LNCAP (cell line): ENCODE data around the gene DGKB.

ENCODE experiments used
- TF ChIP-seq, protein P1 (sequence below): fragments of 450-650 bp; IDR thresholded peaks from 2 replicates; pipeline ENCODE4 v1.5.1; 2017; ENCODE audit warnings: mild to moderate bottlenecking

Gene DGKB

DNA sequence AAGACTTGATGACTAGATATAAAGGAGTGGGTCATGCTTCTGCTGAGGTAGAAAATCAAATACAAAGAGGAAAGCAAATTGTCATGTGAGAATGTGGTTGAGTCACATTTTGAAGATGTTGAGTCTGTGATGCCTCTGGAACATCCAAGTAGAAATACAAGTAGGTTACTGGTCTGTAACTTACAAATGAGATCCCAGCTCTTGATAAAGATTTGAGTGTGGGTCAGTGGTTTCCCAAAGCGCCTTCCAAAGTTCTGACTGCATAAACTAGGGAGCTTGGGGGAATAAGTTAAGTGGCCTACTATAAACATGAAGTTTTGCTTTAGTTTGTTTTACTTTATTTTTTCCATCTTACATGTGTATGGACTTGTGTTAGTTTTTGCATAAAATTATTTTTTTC lies 768.8 kb downstream of the DGKB start:
- TF ChIP-seq, protein P1, sequence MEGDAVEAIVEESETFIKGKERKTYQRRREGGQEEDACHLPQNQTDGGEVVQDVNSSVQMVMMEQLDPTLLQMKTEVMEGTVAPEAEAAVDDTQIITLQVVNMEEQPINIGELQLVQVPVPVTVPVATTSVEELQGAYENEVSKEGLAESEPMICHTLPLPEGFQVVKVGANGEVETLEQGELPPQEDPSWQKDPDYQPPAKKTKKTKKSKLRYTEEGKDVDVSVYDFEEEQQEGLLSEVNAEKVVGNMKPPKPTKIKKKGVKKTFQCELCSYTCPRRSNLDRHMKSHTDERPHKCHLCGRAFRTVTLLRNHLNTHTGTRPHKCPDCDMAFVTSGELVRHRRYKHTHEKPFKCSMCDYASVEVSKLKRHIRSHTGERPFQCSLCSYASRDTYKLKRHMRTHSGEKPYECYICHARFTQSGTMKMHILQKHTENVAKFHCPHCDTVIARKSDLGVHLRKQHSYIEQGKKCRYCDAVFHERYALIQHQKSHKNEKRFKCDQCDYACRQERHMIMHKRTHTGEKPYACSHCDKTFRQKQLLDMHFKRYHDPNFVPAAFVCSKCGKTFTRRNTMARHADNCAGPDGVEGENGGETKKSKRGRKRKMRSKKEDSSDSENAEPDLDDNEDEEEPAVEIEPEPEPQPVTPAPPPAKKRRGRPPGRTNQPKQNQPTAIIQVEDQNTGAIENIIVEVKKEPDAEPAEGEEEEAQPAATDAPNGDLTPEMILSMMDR, result no peak

DNA sequence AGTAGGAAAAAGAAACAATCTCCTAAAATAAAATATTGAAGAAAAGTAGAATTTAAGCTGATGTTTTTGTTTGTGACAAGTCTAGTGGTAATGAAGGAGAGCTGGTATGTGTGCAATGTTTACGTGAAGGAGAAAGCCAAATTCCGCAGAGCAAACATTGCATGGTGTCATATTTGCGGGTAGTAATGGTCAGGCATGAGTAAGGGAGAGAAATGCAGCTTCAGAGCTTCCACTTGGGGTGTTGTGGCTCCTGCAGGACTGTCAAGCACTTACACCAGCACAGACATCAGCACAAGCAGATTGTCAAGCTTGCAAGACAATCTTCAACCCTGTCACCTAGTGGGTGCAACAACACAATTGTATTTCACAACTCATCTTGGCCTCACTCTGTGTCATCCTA lies 776.6 kb downstream of the DGKB start:
- TF ChIP-seq, protein P1, result no peak

DNA sequence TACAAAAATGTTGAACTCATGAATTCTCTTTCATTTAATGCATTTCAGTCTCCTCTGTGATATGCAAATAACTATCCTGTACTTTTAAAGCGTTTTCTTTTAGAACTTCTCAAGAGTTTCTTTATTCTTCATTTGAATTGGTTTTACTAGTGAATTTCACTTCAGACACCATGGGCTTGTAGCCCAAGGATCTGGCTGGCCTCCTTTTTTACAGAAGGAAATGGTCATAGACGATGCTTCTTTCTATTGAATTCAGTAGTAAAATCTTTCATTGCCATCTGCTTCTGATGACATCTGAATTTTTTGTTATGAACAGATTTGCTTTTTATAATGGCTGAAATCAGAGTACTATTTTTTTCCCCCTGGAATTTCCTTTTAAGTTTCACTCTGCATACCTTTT lies 777.8 kb downstream of the DGKB start:
- TF ChIP-seq, protein P1, result no peak

DNA sequence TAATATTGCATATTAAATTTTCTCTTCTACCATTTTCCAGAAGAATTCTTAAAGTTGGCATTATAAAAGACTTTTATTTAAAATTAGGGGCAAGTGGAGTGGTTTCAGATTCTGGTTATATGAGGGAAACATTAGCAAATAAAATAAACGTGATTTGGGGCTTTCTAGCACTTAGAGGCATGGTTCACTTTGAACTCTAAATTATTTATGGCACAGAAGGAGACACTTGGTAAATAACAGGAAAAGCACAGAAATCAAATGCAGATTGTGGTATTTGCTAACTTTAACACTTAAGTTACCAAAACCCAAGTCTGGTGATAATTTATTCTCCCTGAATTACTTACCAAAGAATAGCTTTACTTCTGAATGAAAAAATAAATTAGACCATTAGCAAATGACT lies 778.6 kb downstream of the DGKB start:
- TF ChIP-seq, protein P1, result no peak

DNA sequence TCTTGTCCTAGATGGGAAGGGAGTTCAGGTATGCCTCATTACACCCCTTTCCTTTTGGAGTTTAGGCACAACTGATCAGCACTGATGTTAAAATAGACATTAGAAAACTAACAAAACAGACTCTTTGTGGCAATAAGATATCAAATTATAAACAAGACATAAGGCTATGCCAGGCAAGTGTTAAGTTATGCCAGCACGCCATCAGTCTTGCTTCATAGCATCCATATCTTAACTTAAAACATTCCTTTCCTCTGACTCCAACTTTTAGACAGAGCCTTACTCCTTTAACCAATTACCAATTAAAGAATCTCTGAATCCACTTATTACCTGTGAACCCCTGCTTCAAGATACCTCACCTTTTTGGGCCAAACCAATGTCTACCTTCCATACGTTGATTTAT lies 786.9 kb downstream of the DGKB start:
- TF ChIP-seq, protein P1, result no peak

DNA sequence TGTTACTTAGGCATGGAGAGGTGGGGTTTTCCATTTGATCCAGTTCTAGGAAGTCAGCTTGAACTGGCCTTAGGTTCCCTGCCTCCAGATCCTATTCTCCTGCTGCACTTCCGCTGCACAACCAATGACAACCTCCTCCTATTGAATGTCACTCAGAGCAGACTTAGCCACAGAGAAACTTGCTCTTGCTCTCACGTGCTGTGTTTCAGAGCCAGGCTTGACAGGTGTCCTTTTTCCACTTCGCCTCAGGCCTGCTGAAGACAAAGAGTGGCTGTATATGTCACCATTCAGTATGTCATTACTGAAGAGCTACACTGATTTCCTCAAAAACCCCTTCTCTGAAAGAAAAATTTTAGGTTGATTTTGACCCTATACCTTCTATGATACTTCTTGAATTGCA lies 797.7 kb downstream of the DGKB start:
- TF ChIP-seq, protein P1, result no peak

DNA sequence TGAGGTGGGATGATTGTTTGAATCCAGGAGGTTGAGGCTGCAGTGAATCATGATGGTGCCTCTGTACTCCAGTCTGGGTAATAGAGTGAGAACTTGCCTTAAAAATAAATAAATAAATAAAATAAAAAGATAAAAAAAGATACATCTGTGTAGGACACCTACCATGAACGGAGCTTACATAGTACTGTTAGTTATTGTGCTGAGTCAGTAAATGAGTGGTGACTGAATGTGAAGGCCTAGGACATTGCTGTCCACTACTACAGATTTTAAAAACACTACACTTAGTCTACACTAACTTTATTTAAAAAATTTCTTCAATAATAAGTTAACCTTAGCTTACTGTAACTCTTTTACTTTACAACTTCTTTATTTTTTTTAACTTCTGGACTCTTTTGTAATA lies 806.4 kb downstream of the DGKB start:
- TF ChIP-seq, protein P1, result no peak

DNA sequence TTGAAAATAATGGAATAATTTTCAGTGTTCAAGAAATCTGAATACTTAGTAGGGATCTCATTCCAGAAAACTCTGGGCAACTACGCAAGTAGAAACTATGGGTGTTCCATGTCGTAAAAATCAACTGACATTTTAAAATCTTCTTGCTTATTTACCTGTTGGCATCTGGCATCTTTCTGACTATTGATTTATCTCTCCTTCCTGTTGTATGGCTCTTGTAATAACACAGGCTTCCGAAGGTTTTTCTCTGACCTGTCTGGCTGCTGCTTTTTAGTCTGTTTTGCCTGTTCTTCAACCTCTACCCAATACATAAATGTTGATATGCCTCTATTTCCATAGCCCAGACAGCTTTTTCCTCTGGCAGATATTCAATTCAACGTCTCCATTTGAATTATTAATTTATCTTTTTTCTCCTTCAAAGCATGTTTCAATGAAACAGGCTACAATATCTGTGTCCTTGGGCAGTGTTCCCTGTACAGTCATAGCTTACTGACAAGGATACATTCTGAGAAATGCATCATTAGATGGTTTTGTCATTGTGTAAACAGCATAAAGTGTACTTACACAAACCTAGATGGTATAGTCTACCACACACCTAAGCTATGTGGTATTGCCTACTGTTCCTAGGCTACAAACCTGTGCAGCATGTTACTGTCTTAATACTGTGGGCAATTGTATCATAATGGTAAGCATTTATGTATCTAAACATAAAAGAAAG lies 807.2 kb downstream of the DGKB start:
- TF ChIP-seq, protein P1, result no peak
